Vagina (tissue), 2 donors: Measurements from ENCODE around the gene DDX31. TPM values are rescaled to one million over a fixed set of nuclear protein-coding genes. Genes with fewer than 3 reads are reported as not detected.

ENCODE experiments used
- DNase-seq, 2 donors: peaks; one replicate each; pipeline ENCODE4 v3.0.0-alpha.2; 2017; ENCODE audit errors: extremely low spot score in 2 of 2
- H3K27ac ChIP-seq: fragments of 200-600 bp; sonication (generic); one replicate; pipeline ENCODE4 v1.5.1; 2019
- H3K27me3 ChIP-seq: fragments of 200-600 bp; sonication (generic); one replicate; pipeline ENCODE4 v1.5.1; 2019
- H3K36me3 ChIP-seq, 2 donors: fragments of 200-600 bp; sonication (generic); one replicate each; pipeline ENCODE4 v1.5.1; 2017 to 2019
- H3K4me1 ChIP-seq: fragments of 200-600 bp; sonication (generic); one replicate; pipeline ENCODE4 v1.5.1; 2019
- H3K4me3 ChIP-seq, 2 donors: fragments of 200-600 bp; sonication (generic); 1 replicate in 1 of 2; 2 replicates in 1 of 2; pipeline ENCODE4 v1.5.1; 2016 to 2019
- H3K9me3 ChIP-seq: fragments of 200-600 bp; sonication (generic); one replicate; pipeline ENCODE4 v1.5.1; 2019
- CTCF ChIP-seq, 3 experiments: fragments of 450-650 bp in 2 of 3; fragments of 200-600 bp in 1 of 3; sonication (generic) in 1 of 3; IDR thresholded peaks; one replicate each; pipeline ENCODE4 v1.5.1; 2017 to 2019; ENCODE audit warnings: antibody characterized with exemption in 3 of 3, mild to moderate bottlenecking in 2 of 3, moderate library complexity in 2 of 3
- POLR2A ChIP-seq, 2 donors: fragments of 450-650 bp; IDR thresholded peaks; one replicate each; pipeline ENCODE4 v1.6.1; 2017; ENCODE audit warnings: antibody characterized with exemption in 2 of 2, mild to moderate bottlenecking in 2 of 2, moderate library complexity in 2 of 2
- POLR2AphosphoS5 ChIP-seq, 2 donors: sonication (generic); formaldehyde crosslinking; IDR thresholded peaks; one replicate each; pipeline ENCODE4 v1.9.0; 2017; ENCODE audit warnings: antibody characterized with exemption in 2 of 2, mild to moderate bottlenecking in 2 of 2, low read depth in 1 of 2; ENCODE audit not compliant: insufficient read depth in 1 of 2
- intact Hi-C: fragments of 100-400 bp; cut with DNase I; formaldehyde crosslinking; loops from one replicate; pipeline ENCODE4 v1.15.1; 2023
- total RNA-seq: library from RNA; depleted of rRNA; stranded (reverse); fragments of >200 nt; gene quantifications from one replicate; pipeline ENCODE4 v1.2.3, GENCODE V29; 2016

Gene DDX31
- total RNA-seq, 1 donor from 2014 or later = 17.9 TPM

GRCh38 chr9:132628746-132629145, 41.0 kb downstream of the DDX31 start:
- H3K4me3 ChIP-seq = no peak overlapping the region
- DNase-seq = no peak
- H3K27ac ChIP-seq = no peak overlapping the region
- no peaks in the 10 kb centered on the region for H3K9me3 ChIP-seq
- no peaks in the 10 kb centered on the region for H3K27me3 ChIP-seq
- H3K4me1 ChIP-seq = no peaks in the 10 kb centered on the region
- TF ChIP-seq POLR2A (IDR thresholded peaks at IDR 0.05) (no peak), POLR2AphosphoS5 (IDR thresholded peaks at IDR 0.05; ENCODE audit: insufficient read depth in 1 of 2, low read depth in 1 of 2) (no peak), CTCF (IDR thresholded peaks at IDR 0.05) (no peak)
- intact Hi-C loops = no loop called here
- H3K36me3 ChIP-seq = peaks cover 0 to 34% of the 10 kb centered on the region in 2 donors

GRCh38 chr9:132627594-132627993, 42.2 kb downstream of the DDX31 start:
- no peaks in the 10 kb centered on the region for H3K4me1 ChIP-seq
- H3K27ac ChIP-seq = no peak overlapping the region
- no peak for DNase-seq
- H3K4me3 ChIP-seq = no peak overlapping the region
- intact Hi-C loops = no loop called here
- H3K27me3 ChIP-seq = no peaks in the 10 kb centered on the region
- TF ChIP-seq POLR2AphosphoS5 (IDR thresholded peaks at IDR 0.05; ENCODE audit: insufficient read depth in 1 of 2, low read depth in 1 of 2) (no peak), CTCF (IDR thresholded peaks at IDR 0.05) (no peak), POLR2A (IDR thresholded peaks at IDR 0.05) (no peak)
- peaks cover 0 to 34% of the 10 kb centered on the region in 2 donors for H3K36me3 ChIP-seq
- no peaks in the 10 kb centered on the region for H3K9me3 ChIP-seq

GRCh38 chr9:132627106-132627505, 42.7 kb downstream of the DDX31 start:
- H3K4me3 ChIP-seq = no peak overlapping the region
- H3K9me3 ChIP-seq = no peaks in the 10 kb centered on the region
- no peaks in the 10 kb centered on the region for H3K27me3 ChIP-seq
- no peaks in the 10 kb centered on the region for H3K4me1 ChIP-seq
- TF ChIP-seq POLR2AphosphoS5 (IDR thresholded peaks at IDR 0.05; ENCODE audit: insufficient read depth in 1 of 2, low read depth in 1 of 2) (no peak), CTCF (IDR thresholded peaks at IDR 0.05) (no peak), POLR2A (IDR thresholded peaks at IDR 0.05) (no peak)
- H3K36me3 ChIP-seq = peaks cover 0 to 36% of the 10 kb centered on the region in 2 donors
- intact Hi-C loops = no loop called here
- no peak overlapping the region for H3K27ac ChIP-seq
- no peak for DNase-seq

DNA sequence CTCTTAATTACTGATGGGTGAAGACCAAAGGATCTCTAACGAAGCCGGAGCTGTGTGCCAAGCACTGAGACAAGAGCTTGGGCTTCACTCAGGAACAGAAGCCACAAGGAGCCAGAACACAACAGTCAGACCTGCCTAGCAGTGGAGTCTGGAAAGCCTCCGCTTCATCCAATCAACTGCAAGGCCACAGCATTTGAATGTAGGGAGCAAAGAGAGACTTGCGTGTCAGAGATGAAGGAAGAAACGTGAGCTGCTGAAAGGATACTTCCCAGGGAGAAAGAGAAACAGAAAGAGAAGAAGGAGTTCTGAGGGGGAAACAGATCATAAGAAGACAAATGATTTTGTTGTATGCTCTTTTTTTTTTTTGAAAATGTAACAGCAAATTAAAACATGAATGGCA, 43.5 kb downstream of the DDX31 start:
- Histone ChIP-seq H3K9me3 (no peaks in the 10 kb centered on the region), H3K36me3 (peaks cover 0 to 40% of the 10 kb centered on the region in 2 donors), H3K4me3 (no peak overlapping the region), H3K27ac (no peak overlapping the region), H3K27me3 (no peaks in the 10 kb centered on the region), H3K4me1 (no peaks in the 10 kb centered on the region)
- no peak for TF ChIP-seq CTCF (IDR thresholded peaks at IDR 0.05)
- DNase-seq = no peak
- intact Hi-C loops = no loop called here

- peaks cover 0 to 52% of the 10 kb centered on the region in 2 donors for H3K36me3 ChIP-seq
- TF ChIP-seq POLR2AphosphoS5 (IDR thresholded peaks at IDR 0.05; ENCODE audit: insufficient read depth in 1 of 2, low read depth in 1 of 2) = no peak
- no peak for TF ChIP-seq CTCF (IDR thresholded peaks at IDR 0.05)
- no peak for TF ChIP-seq POLR2A (IDR thresholded peaks at IDR 0.05)
- intact Hi-C loops = no loop called here
Measured at GRCh38 chr9:132622159-132622558, 47.6 kb downstream of the DDX31 start.

More at GRCh38 chr9:132622159-132622558, 47.6 kb downstream of the DDX31 start:
- no peak overlapping the region for H3K4me3 ChIP-seq
- no peaks in the 10 kb centered on the region for H3K27me3 ChIP-seq
- H3K9me3 ChIP-seq = no peaks in the 10 kb centered on the region
- H3K4me1 ChIP-seq = no peaks in the 10 kb centered on the region
- H3K27ac ChIP-seq = no peak overlapping the region
- DNase-seq = no peak
